ENCODE results near the gene DNM2. TPM values are rescaled to one million over a fixed set of nuclear protein-coding genes. Genes with fewer than 3 reads are reported as not detected.

The DNM2 gene
- total and polyA plus RNA-seq, 9 of the 15 experiments (the other 6 are each of a cell fraction or from before 2014, with no cell fraction given), result 2.2 to 161 (median 72.6) TPM

DNA sequence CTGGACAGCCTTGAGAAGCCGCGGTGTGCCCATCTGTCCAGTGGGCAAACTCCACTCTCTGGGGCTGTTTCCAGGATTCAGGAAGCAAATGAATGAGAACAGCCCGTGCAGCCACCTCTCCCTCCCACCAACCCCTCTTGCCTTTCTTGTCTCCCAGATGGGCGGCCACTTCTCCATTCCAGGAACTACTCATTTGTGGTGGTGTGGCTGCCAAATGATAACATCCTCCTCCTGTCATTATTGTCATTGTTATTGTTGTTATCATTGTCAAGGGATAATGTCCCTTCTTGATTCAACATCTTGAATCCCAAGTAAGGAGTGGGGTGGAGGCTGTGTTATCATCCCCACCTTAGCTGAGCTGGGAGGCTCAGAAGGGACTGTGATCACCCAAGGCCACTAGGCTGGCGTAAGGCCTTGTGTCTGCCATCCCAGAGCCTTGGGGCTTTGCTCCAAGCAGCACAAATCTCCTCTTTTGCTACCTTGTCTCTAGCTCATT, 1.6 kb downstream of the DNM2 start (continued):
- TF ChIP-seq, protein P1, sequence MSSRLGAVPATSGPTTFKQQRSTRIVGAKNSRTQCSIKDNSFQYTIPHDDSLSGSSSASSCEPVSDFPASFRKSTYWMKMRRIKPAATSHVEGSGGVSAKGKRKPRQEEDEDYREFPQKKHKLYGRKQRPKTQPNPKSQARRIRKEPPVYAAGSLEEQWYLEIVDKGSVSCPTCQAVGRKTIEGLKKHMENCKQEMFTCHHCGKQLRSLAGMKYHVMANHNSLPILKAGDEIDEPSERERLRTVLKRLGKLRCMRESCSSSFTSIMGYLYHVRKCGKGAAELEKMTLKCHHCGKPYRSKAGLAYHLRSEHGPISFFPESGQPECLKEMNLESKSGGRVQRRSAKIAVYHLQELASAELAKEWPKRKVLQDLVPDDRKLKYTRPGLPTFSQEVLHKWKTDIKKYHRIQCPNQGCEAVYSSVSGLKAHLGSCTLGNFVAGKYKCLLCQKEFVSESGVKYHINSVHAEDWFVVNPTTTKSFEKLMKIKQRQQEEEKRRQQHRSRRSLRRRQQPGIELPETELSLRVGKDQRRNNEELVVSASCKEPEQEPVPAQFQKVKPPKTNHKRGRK (tag; IDR thresholded peaks at IDR 0.05), result no peak
- TF ChIP-seq ZNF3 (CRISPR knock-in tag; IDR thresholded peaks at IDR 0.05) (no peak), LEF1 (IDR thresholded peaks at IDR 0.05) (no peak), RUNX1 (IDR thresholded peaks at IDR 0.05; ENCODE audit: low read depth) (no peak), STAT5B (CRISPR knock-in tag; IDR thresholded peaks at IDR 0.05) (no peak), ZNF57 (CRISPR knock-in tag; IDR thresholded peaks at IDR 0.05) (no peak), XRCC5 (IDR thresholded peaks at IDR 0.05; ENCODE audit: low read depth, low read length) (no peak), NBN (IDR thresholded peaks at IDR 0.05; ENCODE audit: low read depth) (peak; percentile 62; the same call in 1 of the 2 replicates), HOXB6 (CRISPR knock-in tag; IDR thresholded peaks at IDR 0.05; ENCODE audit: borderline replicate concordance) (no peak), FOXP1 (CRISPR knock-in tag; IDR thresholded peaks at IDR 0.05) (no peak)
- TF ChIP-seq, protein P2, sequence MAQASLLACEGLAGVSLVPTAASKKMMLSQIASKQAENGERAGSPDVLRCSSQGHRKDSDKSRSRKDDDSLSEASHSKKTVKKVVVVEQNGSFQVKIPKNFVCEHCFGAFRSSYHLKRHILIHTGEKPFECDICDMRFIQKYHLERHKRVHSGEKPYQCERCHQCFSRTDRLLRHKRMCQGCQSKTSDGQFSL (CRISPR knock-in tag; IDR thresholded peaks at IDR 0.05), result peak; percentile 24; the same call in 1 of the 2 replicates
- TF ChIP-seq, protein P2 (tag; IDR thresholded peaks at IDR 0.05), result no peak
- TF ChIP-seq, protein P3, sequence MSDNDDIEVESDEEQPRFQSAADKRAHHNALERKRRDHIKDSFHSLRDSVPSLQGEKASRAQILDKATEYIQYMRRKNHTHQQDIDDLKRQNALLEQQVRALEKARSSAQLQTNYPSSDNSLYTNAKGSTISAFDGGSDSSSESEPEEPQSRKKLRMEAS (CRISPR knock-in tag; IDR thresholded peaks at IDR 0.05), result no peak
- TF ChIP-seq, protein P4, sequence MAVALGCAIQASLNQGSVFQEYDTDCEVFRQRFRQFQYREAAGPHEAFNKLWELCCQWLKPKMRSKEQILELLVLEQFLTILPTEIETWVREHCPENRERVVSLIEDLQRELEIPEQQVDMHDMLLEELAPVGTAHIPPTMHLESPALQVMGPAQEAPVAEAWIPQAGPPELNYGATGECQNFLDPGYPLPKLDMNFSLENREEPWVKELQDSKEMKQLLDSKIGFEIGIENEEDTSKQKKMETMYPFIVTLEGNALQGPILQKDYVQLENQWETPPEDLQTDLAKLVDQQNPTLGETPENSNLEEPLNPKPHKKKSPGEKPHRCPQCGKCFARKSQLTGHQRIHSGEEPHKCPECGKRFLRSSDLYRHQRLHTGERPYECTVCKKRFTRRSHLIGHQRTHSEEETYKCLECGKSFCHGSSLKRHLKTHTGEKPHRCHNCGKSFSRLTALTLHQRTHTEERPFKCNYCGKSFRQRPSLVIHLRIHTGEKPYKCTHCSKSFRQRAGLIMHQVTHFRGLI (CRISPR knock-in tag; IDR thresholded peaks at IDR 0.05), result no peak
- TF ChIP-seq, protein P5, sequence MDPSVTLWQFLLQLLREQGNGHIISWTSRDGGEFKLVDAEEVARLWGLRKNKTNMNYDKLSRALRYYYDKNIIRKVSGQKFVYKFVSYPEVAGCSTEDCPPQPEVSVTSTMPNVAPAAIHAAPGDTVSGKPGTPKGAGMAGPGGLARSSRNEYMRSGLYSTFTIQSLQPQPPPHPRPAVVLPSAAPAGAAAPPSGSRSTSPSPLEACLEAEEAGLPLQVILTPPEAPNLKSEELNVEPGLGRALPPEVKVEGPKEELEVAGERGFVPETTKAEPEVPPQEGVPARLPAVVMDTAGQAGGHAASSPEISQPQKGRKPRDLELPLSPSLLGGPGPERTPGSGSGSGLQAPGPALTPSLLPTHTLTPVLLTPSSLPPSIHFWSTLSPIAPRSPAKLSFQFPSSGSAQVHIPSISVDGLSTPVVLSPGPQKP (CRISPR knock-in tag; IDR thresholded peaks at IDR 0.05), result no peak
- TF ChIP-seq, protein P6, sequence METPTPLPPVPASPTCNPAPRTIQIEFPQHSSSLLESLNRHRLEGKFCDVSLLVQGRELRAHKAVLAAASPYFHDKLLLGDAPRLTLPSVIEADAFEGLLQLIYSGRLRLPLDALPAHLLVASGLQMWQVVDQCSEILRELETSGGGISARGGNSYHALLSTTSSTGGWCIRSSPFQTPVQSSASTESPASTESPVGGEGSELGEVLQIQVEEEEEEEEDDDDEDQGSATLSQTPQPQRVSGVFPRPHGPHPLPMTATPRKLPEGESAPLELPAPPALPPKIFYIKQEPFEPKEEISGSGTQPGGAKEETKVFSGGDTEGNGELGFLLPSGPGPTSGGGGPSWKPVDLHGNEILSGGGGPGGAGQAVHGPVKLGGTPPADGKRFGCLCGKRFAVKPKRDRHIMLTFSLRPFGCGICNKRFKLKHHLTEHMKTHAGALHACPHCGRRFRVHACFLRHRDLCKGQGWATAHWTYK (CRISPR knock-in tag; IDR thresholded peaks at IDR 0.05), result no peak
- TF ChIP-seq, protein P7, sequence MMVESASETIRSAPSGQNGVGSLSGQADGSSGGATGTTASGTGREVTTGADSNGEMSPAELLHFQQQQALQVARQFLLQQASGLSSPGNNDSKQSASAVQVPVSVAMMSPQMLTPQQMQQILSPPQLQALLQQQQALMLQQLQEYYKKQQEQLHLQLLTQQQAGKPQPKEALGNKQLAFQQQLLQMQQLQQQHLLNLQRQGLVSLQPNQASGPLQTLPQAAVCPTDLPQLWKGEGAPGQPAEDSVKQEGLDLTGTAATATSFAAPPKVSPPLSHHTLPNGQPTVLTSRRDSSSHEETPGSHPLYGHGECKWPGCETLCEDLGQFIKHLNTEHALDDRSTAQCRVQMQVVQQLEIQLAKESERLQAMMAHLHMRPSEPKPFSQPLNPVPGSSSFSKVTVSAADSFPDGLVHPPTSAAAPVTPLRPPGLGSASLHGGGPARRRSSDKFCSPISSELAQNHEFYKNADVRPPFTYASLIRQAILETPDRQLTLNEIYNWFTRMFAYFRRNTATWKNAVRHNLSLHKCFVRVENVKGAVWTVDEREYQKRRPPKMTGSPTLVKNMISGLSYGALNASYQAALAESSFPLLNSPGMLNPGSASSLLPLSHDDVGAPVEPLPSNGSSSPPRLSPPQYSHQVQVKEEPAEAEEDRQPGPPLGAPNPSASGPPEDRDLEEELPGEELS (CRISPR knock-in tag; IDR thresholded peaks at IDR 0.05; ENCODE audit: borderline replicate concordance), result no peak
- TF ChIP-seq, protein P8, sequence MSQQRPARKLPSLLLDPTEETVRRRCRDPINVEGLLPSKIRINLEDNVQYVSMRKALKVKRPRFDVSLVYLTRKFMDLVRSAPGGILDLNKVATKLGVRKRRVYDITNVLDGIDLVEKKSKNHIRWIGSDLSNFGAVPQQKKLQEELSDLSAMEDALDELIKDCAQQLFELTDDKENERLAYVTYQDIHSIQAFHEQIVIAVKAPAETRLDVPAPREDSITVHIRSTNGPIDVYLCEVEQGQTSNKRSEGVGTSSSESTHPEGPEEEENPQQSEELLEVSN (IDR thresholded peaks at IDR 0.05; ENCODE audit: borderline replicate concordance in 1 of 2, extremely low read depth in 1 of 2, insufficient read depth in 1 of 2, insufficient read length in 1 of 2, low read depth in 1 of 2, low read length in 1 of 2, poor library complexity in 1 of 2, severe bottlenecking in 1 of 2), result no peak
